Left ventricle myocardium superior (tissue), 1 donor: ENCODE data around the gene MRPL2. TPM values are rescaled to one million over a fixed set of nuclear protein-coding genes. Genes with fewer than 3 reads are reported as not detected.

Source experiments
- ATAC-seq: fragments of 200-7000 bp; cut with Tn5 transposase; one replicate; pipeline ENCODE4 v1.9.1; 2020; ENCODE audit warnings: mild to moderate bottlenecking, moderate library complexity
- DNase-seq: peaks from one replicate; pipeline ENCODE4 v3.0.0-alpha.2; 2020
- intact Hi-C: fragments of 100-400 bp; cut with micrococcal nuclease; formaldehyde crosslinking; loops from one replicate; pipeline ENCODE4 v1.11.0; 2022
- long read RNA-seq: library from polyadenylated mRNA; unstranded; transcript quantifications from one replicate; pipeline ENCODE4 v2.0.0, GENCODE V29; 2021
- total RNA-seq: library from RNA; stranded (reverse); fragmentation: NEBNext Ultra II Directional; extraction: Animal tissue kit (Norgen Biotek cat#: 25700); gene quantifications from one replicate; pipeline ENCODE4 v1.2.1, GENCODE V29; 2021
- donor health status: DM: no; HTN: yes; CAD: no; lungs with severe emphysema.

MRPL2 gene
- total RNA-seq: 116 TPM
- long read RNA-seq, transcript MRPL2-202 (7 exons, 1,588 nt): major isoform, 28 of 40 reads
- long read RNA-seq, partial matches to known transcripts: 3 of 40 reads
- long read RNA-seq, other reads (novel, unspliced or antisense): 5 of 40 reads

DNA sequence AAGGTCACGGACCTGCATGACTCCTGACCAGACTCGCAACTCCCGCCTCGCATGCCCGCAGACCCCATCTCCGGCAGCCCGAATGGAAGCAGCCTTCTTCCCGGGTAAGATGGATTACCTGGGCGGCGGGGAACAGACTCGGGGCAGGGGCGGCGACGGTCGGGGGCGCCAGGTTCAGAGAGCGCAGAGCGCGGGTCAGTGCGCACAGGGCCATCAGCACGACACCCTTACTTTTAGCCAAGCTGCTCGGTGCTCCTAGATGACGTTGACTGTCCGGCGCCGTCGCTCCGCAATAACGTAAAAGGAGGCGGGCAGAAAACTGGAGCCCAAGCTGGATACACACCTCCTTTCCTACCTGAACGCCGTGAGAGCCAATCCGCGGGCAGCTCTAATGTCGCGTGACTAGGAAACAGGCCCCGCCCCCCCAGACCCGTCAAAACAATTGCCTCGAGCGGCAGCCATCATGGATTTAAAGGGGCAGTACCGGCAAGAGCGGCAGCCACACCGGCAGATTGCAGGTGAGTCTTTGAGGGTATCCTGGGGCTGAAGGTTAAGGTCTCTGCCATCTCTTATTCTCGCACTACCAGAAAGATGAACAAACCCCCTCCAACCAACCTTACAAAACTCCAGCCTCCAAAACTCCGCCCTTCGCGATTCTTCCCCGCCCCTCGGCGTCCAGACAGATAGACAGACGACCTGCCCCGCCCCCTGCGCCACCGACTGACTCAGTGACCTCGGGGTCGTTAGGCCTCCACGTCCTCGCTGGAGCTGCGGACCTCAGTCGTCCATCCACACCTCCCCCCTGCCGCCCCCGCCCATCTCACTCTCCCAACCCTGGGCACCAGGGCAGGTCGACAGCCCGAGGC, at the start of gene MRPL2, which contains the start of gene KLC4:
Gene MRPL2, minus strand, starts transcription at position 267 of the 866 bp plus-strand sequence. Its CDS starts 53 bp downstream, at position 214.
Gene KLC4, plus strand, starts transcription at position 464 of the 866 bp plus-strand sequence. CDS start 1,705 bp downstream, outside the sequence.
- DNase-seq: peak; percentile 97
- ATAC-seq: peak; percentile 97
- intact Hi-C loops: no loop called here

DNA sequence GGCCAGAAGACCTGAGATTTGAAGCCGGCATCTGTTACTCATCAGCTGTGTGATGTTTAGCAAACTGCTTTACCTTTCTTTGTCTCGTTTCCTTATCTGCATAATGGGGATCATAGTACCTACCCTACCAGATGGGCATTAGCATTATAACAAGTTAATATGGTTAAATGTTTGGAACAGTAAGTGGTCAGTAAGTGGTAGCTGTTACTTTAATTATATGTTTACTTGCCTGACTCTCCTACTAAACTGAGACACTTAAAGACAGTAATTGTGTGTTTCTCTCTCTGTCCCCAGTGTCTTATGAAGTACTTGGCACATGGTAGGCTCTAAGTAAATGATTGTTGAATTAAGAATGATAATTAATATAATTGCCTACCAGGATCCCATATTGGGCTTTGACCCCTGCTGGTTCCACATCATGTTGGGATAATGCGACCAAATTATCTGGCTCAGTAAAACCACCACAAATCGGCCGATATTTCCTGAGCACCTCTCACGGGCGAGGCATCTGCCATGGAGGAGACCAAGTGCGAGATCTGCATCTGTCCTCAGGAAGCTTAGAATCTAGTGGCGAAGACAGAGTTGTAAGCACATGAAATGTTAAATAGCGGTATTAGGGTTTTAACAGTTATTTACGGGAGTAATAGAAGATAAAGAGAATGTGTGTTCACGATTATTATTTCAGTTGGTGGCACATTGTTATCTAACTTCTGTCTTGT, 48.3 kb upstream of the MRPL2 start:
- intact Hi-C loops: no loop called here
- ATAC-seq (no peak), DNase-seq (no peak)

DNA sequence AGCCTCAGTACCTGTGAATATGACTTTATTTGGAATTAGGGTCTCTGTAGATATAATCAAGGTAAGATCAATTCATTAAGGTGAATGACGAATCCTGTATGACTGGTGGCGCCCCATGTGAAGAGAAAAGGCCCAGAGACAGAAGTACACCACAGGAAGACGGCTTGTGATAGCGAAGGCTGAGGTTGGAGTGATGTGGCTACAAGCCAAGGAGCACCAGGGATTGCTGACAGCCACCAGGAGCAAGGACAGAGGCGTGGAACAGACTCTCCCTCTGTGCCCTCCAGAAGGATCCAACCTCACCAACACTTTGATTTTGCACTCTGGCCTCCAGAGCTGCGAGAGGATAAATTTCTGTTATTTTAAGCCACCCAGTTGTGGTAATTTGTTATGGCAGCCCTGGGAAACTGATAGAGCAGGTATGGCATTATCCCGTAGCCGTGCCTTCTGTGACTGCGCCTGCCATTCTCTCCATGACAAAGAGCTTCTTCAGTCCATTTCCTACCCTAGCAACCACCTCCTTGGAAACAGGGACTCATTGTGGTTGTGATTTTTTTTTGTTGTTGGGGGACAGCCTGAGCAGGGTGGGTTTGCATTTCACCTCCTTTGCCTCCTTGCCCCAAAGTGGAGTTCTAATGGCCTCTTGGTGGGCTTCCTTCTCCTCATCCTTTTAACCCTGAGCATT, 46.4 kb upstream of the MRPL2 start:
- ATAC-seq: no peak
- intact Hi-C loops: no loop called here
- DNase-seq: no peak

DNA sequence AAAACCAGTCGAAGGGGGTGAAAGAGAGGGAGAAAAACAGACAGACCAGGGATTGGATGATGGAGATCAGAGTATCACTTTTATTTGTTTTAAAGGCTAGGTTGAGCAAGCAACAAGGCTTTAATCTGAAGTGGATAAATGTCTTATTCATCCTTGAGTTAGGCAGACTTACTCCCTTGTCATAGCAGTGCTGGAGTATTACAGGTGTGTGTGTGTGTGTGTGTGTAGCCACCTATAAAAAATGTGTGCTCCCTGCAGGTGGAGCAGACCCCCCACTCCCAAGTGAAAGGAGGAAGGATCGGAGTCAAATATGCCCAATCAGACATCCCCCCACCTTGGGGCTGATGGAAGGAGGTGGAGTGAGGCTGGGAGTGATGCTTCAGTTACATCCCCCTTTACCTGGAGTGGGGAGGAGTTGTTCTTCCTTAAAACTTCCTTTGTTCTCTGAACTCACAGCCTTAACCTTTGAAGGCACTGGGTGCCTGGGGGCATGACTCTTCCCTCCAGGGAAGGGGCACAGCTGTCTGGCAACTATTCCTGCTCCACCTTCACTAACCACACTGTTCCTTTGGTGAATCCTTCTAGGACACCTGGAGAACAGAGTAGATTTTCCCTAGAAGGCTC, 44.1 kb upstream of the MRPL2 start:
- DNase-seq (no peak), ATAC-seq (no peak)
- intact Hi-C loops: no loop called here

DNA sequence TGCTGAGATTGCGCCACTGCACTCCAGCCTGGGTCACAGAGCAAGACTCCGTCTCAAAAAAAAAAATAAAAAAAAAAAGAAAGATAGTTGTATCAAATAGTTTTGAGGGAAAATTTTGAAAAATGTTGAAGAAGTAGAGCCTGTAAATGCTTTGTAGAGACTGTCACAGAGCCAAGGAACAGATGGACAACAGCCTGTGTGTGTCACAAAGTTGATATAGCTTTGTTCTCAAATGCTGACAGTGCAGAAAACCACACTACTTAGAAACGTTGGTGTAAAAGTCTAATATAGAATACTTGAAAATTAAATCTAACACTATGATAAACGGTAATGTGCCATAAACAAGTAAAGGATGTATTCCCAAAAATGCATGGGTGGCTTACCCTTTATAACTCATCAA, 42.3 kb upstream of the MRPL2 start:
- no peak for DNase-seq
- intact Hi-C loops: no loop called here
- ATAC-seq: no peak

DNA sequence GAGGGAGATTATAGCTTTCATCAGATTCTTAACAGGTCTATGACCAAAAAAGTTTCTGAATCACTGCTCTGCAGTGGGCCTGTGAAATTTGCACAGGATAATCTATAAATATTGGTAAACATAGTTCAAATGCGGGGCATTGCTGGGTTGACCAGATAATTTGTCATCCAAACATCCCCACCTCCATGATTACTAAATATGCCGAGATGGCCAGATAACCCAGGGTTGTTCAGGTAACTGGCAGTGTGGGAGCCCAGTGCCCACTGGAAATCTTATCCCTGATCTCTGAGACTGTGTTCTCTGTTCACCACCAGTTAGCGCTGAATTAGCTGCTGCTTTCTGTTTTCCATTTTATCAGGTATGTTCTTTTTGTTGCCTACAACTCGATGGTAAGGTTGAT, 38.3 kb upstream of the MRPL2 start:
- no peak for ATAC-seq
- intact Hi-C loops: no loop called here

DNA sequence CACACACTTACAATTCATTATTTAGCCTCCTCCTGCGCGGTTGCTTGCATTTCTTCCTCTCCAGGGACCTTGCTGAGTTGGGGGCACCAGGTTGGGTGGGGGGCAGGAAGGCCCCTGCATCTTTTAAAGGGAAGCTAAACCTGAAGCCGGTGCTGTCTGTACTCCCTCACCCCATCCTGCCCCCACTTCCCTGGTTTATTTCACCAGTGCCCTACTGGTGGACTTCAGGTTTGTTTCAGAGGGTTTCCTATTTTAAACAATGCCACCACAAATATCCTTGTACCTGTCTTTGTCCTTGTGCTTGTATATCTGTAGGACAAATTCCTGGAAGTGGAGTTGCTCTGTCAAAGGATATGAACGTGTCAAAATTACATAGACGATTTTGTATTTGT, 37.9 kb upstream of the MRPL2 start:
- ATAC-seq (no peak), DNase-seq (no peak)
- intact Hi-C loops: no loop called here

More for the DNA sequence above, 38.3 kb upstream of the MRPL2 start:
- DNase-seq: no peak

DNA sequence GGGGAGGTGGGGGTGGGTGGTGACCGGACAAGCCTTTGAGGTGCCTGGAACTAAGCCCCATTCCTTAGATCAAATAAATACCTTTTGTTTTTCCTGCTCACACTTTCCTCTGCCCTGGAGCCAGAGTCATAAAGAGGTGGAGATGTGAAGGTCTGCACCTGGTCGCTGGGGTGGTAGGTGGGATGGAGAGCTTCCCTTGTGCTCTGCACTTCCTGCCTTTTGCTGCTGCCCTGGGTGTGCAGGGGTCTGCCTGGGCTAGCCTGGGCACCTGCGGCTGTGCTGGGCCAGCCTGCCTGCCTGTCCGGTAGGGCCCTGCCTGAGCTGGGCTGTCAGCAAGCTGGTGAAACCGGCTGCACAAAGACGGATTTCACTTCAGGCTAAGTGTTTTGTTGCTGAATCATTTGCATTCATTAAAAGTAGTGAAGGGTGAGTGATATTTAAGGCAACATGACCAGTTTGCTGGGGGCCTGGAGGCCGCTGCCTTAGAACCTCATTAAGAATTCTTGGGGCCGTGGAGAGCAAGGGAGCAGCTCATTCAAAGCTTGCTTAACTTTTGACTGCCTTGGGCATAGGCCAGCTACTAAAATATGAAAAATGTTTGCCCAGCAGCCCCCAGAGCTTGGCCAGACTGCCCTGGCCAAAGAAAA, 37.3 kb upstream of the MRPL2 start:
- DNase-seq (no peak), ATAC-seq (peak; percentile 24)
- intact Hi-C loops: no loop called here

DNA sequence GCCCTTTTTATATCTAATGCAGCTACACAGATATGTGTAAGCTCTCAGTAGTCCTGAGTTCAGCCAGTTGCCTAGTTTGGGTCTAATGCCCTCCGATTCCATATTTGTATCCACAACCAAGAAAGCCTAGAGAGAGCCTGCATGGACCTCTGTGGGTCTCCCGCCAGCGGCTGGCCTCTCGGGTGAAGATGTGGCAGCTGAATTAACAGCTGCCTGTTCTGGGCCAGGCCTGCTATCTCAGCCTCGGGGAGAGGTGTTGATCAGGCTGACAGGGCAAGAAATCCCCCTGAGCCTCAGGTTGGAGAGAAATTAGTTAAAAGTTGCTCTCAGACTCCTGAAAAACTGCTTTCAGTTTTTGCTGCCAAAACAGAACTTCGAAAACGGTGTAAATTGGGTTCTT, 36.7 kb upstream of the MRPL2 start:
- DNase-seq (no peak), ATAC-seq (no peak)
- intact Hi-C loops: no loop called here

DNA sequence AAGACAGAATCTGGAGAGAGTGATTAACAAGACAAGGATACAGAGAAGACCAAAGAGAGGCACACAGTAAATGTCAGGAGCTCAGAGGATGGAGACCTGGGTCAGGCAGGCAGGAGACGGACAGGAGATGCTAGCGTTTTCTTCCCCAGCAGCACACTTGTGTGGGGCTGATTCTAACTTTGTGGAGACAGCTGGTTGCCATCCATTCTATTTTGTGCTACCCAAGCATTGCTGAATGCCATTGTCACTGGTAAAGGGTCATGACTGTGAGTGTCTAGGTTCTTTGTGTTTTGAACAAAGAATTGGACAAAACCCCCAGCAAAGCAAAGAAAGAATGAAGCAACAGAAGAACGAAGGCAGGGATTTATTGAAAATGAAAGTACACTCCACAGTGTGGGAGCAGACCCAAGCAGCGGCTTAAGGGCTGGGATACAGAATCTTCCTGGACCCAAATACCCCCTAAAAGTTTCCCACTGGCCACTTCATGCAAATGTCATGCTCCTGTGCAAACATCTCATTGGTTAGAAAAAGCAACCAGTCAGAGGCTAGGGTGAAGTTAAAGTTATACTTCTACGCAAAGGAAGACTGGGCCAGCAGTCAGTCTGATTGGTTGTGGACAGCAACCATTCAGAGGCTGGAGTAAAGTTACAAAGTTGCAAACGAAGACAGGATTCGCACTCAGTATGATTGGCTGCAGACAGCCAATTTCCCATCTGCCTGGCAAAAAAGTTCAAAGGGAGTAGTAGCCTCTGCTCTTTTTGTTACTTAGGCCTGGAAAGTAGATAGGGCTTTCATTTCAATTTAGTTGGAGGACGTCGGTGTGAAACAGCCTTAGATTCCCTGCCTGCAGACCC, 34.4 kb upstream of the MRPL2 start:
- ATAC-seq: peak; percentile 81
- DNase-seq: no peak
- intact Hi-C loops: no loop called here

DNA sequence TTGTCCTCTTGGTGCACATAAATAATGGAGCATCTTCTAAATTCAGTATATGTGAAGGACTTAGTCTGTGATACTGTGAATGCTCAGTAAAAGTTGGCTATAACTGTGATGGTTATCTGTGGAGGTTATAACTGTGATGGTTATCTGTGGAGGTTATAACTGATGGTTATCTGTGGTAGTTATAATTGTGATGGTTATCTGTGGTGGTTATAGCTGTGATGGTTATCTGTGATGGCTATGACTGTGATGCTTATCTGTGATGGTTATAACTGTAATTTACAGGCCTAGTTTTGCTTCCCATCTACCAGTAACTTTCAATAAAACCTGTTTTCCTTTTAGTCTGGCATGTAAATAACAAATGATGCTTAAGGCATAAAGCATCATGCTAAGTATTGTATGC, 33.4 kb upstream of the MRPL2 start:
- ATAC-seq (no peak), DNase-seq (no peak)
- intact Hi-C loops: no loop called here

DNA sequence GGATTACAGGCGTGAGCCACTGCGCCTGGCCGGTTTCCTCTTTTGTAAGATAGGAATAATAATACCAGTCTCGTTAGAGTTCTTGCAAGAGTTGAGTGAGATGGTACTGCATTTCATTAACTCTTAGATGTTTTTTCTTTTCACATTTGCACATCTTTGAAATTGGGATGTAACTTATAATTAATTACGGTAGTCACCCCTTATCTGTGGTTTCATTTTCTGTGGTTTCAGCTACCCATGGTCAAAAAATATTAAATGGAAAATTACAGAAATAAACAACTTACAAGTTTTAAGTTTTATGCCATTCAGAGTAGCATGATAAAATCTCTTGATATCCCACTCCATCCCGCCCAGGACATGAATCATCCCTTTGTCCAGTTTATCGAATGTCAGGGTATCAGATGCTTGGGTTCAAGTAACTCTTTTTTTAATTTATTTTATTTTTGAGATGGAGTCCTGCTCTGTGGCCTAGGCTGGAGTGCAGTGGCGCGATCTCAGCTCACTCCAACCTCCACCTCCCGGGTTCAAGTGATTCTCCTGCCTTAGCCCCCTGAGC, 32.3 kb upstream of the MRPL2 start:
- intact Hi-C loops: no loop called here
- DNase-seq (no peak), ATAC-seq (no peak)

DNA sequence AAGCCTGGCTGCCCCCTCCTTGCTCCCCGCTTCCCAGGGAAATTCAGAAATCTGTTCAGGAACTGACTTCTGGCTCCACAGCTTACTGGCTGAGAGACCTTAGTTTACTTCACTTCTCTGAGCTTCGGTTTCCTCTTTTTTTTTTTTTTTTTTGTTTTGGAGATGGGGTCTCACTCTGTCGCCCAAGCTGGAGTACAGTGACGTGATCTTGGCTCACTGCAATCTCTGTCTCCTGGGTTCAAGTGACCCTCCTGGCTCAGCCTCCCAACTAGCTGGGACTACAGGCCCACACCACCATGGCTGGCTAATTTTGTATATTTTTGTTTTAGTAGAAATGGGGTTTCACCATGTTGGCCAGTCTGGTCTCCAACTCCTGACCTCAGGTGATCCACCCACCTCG, 31.8 kb upstream of the MRPL2 start:
- intact Hi-C loops: no loop called here
- ATAC-seq (no peak), DNase-seq (no peak)

DNA sequence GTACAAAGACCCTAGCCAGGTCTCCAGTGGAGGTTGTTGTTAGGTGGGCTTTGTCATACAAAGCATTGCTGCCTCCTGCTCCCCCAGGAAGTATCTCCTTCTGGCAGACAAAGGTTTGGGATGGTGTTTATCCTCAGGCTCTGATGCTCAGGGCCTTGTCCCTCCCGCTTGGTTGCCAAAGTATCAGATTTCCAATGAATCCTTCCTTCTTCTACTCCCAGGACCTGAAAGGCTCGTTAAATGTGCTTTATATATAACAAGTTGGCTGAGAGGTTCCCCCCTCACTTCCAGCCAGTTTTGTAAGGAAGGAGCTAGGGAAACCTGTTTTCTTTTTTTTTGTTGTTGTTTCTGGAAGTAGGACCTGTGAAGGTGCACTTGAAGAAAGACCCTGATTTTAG, 31.3 kb upstream of the MRPL2 start:
- ATAC-seq: no peak
- intact Hi-C loops: no loop called here

DNA sequence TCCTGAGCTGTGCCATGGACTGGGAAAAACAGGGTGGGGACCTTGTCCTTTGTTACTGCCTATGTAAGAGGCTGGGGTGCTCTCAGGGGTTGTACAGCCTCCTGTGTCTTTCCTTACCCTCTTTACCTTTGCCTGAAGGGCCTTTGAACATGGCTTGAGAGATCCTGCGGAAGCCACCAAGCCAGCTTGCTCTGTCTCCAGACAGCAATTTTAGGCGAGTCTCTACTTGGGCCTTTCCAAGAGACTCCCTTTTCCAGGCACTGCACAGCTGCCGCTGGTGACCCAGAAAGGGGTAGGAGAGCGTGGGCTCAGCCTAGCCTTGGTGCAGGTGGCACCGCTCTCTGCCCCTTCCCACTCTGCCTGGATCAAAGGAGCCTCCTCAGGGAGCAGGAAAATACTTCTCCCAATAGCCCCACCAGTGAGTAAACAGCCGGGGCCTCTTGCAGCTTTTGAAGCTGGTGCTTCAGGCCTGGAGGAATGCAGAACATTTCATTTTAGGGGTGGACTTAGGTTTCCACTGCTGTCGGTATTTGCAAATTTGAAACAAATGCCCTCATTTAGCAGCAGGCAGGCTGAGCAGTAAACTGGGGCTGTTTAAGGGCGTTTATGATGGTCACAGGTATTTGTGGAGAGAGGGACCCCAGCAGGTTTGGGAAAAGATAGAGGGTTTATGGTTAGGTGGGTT, 30.8 kb upstream of the MRPL2 start:
- ATAC-seq (no peak), DNase-seq (no peak)
- intact Hi-C loops: no loop called here

More for the DNA sequence above, 31.3 kb upstream of the MRPL2 start:
- no peak for DNase-seq

DNA sequence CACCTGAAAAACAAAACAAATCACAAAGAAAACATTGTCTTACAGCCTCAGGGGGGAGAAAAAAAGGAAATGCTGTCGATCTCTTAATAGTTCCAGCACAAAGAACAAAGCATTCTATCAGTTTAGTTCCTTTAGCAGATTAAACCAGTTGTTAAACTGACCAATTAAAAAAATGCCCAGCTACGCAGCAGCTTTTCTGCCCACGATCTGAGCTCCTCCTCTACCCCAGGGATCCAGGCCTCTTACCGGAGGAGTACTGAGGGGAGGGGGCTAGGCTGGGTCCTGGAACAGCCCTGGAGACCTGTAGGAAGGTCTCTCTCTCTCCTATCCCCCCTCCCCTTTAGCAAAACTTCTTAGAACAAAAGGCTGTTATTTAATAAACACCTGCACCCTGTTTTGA, 30.2 kb upstream of the MRPL2 start:
- intact Hi-C loops: no loop called here
- no peak for ATAC-seq
- DNase-seq: no peak

DNA sequence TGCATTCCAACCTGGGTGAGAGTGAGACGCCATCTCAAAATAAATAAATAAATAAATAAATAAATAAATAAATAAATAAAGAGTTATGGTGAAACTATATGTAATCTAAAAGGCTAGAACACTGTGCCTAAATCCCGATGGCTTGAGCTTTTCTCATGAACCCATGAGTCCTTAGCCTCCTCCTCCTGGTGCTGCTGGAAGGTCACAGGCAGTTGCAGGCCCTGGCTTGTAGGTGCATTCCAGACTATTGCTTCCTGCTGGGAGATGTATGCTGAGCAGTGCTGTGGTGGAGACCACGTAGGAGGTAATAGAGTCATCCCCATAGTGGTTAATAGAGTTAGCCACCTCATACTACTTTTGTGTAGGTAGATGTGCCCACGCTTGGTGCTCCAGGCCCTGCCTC, 29.4 kb upstream of the MRPL2 start:
- no peak for ATAC-seq
- no peak for DNase-seq
- intact Hi-C loops: no loop called here
